ENCODE measurements around the gene PCDHB2.
"Not testable (repeated sequence)": the region's sequence is repeated elsewhere in the genome, so short reads cannot be mapped to it uniquely, and the experiment has no call there.

The PCDHB2 gene

DNA sequence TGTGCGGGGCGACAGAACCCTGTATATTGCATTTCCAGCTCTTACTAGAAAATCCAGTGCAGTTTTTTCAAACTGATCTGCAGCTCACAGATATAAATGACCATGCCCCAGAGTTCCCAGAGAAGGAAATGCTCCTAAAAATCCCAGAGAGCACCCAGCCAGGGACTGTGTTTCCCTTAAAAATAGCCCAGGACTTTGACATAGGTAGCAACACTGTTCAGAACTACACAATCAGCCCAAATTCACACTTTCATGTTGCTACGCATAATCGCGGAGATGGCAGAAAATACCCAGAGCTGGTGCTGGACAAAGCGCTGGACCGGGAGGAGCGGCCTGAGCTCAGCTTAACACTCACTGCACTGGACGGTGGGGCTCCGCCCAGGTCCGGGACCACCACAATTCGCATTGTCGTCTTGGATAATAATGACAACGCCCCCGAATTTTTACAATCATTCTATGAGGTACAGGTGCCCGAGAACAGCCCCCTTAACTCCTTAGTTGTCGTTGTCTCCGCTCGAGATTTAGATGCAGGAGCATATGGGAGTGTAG, 41.4 kb downstream of the PCDHB2 start (continued):
- TF ChIP-seq, protein P1, sequence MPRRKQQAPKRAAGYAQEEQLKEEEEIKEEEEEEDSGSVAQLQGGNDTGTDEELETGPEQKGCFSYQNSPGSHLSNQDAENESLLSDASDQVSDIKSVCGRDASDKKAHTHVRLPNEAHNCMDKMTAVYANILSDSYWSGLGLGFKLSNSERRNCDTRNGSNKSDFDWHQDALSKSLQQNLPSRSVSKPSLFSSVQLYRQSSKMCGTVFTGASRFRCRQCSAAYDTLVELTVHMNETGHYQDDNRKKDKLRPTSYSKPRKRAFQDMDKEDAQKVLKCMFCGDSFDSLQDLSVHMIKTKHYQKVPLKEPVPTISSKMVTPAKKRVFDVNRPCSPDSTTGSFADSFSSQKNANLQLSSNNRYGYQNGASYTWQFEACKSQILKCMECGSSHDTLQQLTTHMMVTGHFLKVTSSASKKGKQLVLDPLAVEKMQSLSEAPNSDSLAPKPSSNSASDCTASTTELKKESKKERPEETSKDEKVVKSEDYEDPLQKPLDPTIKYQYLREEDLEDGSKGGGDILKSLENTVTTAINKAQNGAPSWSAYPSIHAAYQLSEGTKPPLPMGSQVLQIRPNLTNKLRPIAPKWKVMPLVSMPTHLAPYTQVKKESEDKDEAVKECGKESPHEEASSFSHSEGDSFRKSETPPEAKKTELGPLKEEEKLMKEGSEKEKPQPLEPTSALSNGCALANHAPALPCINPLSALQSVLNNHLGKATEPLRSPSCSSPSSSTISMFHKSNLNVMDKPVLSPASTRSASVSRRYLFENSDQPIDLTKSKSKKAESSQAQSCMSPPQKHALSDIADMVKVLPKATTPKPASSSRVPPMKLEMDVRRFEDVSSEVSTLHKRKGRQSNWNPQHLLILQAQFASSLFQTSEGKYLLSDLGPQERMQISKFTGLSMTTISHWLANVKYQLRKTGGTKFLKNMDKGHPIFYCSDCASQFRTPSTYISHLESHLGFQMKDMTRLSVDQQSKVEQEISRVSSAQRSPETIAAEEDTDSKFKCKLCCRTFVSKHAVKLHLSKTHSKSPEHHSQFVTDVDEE (CRISPR knock-in tag; IDR thresholded peaks at IDR 0.05) = no peak
- TF ChIP-seq TCF4 (CRISPR knock-in tag; IDR thresholded peaks at IDR 0.05; ENCODE audit: borderline replicate concordance) (no peak), OSR1 (CRISPR knock-in tag; IDR thresholded peaks at IDR 0.05) (no peak)
- TF ChIP-seq, protein P2, sequence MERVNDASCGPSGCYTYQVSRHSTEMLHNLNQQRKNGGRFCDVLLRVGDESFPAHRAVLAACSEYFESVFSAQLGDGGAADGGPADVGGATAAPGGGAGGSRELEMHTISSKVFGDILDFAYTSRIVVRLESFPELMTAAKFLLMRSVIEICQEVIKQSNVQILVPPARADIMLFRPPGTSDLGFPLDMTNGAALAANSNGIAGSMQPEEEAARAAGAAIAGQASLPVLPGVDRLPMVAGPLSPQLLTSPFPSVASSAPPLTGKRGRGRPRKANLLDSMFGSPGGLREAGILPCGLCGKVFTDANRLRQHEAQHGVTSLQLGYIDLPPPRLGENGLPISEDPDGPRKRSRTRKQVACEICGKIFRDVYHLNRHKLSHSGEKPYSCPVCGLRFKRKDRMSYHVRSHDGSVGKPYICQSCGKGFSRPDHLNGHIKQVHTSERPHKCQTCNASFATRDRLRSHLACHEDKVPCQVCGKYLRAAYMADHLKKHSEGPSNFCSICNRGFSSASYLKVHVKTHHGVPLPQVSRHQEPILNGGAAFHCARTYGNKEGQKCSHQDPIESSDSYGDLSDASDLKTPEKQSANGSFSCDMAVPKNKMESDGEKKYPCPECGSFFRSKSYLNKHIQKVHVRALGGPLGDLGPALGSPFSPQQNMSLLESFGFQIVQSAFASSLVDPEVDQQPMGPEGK (CRISPR knock-in tag; IDR thresholded peaks at IDR 0.05; ENCODE audit: borderline replicate concordance) = no peak
- TF ChIP-seq, protein P3, sequence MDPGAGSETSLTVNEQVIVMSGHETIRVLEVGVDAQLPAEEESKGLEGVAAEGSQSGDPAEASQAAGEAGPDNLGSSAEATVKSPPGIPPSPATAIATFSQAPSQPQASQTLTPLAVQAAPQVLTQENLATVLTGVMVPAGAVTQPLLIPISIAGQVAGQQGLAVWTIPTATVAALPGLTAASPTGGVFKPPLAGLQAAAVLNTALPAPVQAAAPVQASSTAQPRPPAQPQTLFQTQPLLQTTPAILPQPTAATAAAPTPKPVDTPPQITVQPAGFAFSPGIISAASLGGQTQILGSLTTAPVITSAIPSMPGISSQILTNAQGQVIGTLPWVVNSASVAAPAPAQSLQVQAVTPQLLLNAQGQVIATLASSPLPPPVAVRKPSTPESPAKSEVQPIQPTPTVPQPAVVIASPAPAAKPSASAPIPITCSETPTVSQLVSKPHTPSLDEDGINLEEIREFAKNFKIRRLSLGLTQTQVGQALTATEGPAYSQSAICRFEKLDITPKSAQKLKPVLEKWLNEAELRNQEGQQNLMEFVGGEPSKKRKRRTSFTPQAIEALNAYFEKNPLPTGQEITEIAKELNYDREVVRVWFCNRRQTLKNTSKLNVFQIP (CRISPR knock-in tag; IDR thresholded peaks at IDR 0.05; ENCODE audit: borderline replicate concordance, low read depth) = no peak

DNA sequence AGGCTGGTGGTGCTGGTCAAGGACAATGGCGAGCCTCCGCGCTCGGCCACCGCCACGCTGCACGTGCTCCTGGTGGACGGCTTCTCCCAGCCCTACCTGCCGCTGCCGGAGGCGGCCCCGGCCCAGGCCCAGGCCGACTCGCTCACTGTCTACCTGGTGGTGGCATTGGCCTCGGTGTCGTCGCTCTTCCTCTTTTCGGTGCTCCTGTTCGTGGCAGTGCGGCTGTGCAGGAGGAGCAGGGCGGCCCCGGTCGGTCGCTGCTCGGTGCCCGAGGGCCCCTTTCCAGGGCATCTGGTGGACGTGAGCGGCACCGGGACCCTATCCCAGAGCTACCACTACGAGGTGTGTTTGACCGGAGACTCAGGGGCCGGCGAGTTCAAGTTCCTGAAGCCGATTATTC, 42.9 kb downstream of the PCDHB2 start:
- not testable (repeated sequence) for ATAC-seq
